Tongue (tissue), 2 donors: Measurements from ENCODE around the gene LANCL3. TPM values are rescaled to one million over a fixed set of nuclear protein-coding genes. Genes with fewer than 3 reads are reported as not detected.

ENCODE experiments used
- DNase-seq: peaks from one replicate; pipeline ENCODE4 v3.0.0-alpha.2; 2015
- total RNA-seq: library from RNA; depleted of rRNA; stranded (reverse); fragments of >200 nt; gene quantifications from one replicate; pipeline ENCODE4 v1.2.3, GENCODE V29; 2014

The LANCL3 gene
- total RNA-seq, 1 donor from 2014 or later = 0.51 TPM

DNA sequence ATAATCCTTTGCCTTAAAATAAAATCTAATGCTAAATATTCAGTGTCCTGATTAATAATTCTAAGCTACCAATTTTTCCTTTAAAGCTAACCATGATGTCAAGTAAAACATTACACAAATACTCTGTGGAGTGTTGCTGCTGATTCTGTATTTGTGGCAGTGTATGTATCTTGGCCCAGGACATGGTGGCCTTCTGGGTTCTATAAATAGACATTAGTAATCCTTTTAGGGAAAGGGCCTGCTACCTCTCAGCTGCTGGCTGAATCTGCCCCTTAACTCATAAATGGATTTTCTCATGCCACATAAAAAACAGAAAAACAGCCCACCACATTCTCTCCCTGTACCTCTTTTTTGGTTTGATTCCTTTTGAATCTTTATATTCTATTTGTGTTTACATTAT is 113.0 kb downstream of the LANCL3 start:
- peak; percentile 31 for DNase-seq

DNA sequence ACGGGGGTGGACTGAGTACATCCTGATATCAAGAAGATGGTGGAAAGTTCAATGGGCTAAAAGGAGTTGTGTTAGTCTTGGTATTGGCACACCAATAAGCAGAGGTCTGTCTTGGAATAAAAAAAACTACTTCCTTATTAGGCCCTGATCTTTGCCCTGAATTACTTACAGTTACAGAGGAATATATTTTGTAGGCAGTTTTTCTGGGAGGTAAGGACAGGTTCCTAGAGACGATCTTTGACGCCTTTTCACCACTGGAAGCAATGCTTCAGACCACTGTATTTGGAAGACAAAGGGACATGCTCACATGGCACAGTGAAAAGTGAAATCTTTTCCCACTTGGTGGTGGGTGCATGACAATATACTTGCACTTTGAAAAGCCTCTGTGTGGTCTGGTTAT is 113.5 kb downstream of the LANCL3 start:
- no peak for DNase-seq

DNA sequence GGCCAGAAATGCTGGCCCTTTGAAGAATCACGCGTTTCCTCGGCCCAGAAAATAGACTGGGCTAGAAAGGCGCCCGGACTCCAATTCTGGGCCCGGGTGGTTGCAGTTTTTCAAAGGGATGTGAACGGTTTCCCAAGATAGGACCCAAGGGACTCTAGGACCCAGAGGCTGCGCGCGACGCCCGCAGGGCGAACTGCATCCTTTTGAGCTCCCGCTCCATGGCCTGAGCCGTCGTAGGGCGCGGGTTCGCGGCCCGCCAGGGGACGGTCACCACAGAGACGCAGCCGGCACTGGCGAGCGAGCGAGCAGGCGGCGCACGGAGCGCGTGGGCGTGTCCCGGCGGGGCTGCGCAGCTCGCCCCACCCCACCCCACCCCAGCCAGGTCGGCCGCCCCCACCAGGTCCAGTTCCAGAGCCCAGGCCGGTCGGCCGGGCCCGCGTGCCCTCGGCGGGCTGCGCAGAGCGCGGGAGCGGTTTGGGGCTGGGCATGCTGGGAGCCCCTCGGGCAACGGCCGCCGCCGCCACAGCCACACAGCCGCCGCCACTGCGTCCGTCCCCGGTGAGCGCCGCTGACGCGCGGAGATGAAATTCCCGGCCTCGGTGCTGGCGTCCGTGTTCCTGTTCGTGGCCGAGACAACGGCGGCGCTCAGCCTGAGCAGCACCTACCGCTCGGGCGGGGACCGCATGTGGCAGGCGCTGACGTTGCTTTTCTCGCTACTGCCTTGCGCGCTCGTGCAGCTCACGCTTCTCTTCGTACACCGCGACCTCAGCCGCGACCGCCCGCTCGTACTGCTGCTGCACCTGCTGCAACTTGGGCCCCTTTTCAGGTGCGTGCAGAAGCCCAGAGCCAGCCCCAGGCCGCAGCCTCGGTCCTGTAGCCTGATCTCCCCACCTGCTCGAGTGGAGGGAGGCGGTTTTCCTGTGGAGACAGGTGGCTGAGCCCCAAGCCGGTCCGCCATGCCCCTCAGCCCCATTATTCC is 114.2 kb downstream of the LANCL3 start, which contains the start of gene XK:
TSS of gene XK (plus strand) at position 411 of the 979 bp plus-strand sequence. CDS start at position 582, 171 bp downstream.
- DNase-seq = peak; percentile 31

DNA sequence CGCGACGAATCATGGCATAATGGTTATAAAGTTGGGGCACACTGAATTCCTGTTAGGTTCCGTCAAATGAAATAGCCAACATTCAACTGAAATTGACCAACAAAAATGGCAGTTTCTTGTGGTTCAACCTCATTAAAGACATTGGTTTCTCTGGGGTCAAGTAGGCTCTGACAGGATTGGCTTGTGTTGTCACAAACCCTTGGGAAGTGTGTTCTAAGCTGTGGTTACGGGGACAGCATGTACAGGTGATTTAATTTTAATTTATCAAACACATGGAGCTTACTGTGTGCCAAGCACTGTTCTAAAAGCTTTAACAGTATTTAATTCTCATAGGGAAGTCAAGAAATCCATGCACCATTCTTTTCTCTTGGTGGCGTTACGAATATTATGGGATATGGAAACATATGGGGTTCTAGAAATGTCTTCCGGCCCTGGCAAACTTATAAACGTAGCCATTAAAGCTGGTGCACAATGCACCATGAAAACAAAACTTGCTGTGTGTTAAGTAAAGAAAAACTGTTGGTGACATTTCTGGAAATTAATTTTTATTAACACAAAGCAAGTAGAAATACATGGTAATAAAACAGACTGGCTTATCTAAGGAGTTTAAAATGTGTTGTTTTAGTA is 115.0 kb downstream of the LANCL3 start:
- no peak for DNase-seq

DNA sequence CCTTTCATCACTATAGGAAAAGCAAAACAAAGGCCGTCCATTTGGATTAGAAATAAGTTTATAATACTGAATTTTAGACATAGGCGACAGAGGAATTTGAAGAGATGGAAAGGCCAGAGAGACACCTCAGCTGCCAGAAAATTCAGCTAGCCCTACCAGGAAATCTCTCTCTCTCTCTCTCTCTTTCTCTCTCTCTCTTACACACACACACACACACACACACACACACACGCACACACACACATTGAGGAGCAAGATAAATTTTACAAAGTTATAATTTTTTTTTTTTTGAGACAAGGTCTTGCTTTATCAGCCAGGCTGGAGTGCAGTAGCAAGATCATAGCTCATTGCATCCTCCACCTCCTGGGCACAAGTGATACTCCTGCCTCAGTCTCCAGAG is 115.5 kb downstream of the LANCL3 start:
- no peak for DNase-seq

DNA sequence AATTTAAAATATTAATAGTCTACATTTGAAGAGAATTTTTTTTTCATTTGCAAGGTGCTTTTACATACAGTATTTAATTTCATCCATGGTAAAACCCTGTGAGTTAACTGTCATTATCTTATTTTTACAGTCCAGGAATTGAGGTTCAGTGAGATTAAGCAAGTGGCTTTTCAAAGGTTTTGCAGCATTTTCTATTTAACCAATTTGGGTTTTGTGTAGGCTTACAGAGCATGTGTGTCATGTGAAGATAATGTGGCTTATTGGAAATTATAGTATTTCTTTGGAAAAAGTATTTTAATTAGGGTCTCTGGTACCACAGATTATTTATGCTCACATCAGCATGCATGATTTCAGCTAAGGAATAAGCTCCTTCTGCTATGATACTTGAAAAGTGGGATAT is 118.7 kb downstream of the LANCL3 start:
- DNase-seq = no peak

DNA sequence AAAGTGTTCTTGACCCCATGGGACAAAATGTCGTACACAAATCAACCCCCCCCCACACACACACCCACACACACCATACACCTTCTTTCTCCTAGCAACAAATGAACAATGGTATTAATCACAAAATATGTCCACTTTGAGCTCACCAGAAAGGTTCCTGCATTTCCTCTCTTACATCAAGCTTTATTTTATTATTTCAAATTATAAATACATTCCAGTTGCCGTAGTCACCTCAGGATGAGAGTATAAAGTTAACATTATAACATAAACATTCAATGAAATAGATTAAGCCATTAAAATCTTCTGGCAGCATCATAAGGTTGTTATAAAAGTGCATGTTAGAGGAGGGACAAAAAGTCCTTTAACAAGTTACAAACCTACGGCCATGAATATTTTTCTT is 121.5 kb downstream of the LANCL3 start:
- no peak for DNase-seq

DNA sequence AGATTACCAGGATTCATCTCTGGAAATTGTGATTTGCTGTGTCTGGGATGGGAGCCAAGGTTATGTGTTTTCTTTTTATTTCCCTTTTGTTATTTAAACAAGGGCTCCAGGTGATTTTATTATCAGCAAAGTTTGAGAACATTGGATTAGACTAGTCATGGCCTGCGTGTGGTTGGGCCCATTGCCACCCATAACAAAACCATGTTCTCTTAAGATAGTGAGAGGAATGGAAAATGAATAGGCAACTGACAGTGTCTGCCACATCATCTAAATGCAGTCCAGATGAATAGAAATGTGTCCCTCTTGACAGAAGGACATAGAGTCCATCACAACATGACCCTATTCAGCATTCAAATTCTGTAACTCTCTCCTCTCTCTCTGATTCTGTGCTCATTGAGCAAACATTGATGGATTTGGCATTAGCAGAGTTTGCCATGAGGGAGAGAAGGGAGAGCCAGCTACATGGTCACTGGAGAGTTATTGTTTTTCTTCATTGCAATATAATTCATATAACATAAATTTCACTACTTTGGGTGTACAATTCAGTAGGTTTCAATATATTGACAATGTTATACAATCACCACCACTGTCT is 125.8 kb downstream of the LANCL3 start:
- DNase-seq = no peak

DNA sequence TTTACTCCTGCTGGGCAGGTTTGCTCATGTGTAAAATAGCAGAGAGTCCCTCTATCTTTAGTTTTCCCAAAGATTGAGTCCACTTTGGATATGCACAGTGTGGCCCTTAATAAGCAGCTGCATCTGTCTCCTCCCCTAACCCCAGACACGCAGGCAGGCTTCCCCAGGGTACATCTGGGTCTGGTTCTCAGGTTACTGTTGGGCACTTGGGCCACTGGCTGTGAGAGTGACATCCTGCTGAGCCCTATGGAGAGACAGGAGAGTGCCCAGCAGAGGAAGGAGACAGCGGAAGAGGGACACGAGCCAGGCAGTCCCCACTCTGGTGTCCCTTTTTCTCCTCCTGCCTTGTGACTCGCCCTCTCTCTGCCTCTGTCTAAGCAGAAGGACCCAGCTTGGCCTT is 130.1 kb downstream of the LANCL3 start:
- peak; percentile 25 for DNase-seq

DNA sequence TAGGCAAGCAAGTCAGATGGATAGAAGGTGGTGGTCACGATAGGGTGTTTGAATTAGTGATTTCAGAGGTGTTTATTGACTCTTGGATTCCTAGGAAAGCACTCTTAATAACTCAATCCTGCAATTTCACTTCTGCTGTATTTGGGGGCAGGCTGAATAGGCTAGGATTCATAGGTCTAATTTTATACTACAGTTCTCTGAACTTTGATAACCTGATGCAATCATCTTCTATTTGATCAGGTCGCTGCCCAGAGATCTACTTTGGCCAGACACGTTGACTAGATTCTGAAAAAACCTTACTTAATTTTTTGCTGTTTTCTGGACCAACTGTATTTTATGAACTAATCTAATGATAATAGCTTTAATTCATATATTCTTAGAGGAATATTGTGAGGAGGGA is 140.5 kb downstream of the LANCL3 start:
- DNase-seq = no peak

DNA sequence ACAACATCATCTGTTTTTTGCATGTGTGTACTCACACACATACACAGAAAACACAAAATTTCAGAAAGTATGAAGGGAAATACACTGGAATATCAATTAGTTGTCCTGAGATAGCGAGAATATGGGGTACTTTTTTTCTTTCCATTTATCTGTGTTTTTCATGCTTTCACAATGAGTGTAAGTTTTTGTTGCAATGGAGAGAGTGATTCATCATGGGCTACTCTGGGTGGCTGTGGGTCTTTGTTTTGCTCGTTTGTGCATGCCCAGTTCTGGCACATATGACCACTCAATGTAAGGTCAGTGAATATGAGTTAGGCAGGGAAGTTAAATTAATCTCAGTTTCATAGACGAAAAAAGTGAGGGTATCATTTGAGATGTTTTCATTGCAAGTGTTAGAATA is 141.0 kb downstream of the LANCL3 start:
- no peak for DNase-seq

DNA sequence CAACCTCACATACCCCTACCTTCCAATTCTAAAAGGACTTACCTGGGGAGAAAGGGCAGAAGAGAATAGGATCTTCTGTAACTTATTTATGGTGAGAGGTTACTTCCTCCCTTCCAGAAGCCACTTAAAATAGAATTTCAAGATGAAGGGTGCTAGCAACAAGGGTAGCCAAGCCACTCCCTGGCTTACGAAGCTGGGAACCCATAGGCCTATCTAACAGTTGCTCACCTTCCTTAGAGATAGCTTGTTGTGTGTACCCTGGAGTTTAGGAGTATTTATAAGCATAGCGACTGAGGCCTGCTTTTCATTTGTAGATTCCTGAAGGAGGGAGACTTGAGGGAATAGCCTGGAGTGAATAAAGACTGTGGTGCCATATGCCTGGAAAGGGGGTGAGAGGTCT is 143.0 kb downstream of the LANCL3 start:
- DNase-seq = no peak

DNA sequence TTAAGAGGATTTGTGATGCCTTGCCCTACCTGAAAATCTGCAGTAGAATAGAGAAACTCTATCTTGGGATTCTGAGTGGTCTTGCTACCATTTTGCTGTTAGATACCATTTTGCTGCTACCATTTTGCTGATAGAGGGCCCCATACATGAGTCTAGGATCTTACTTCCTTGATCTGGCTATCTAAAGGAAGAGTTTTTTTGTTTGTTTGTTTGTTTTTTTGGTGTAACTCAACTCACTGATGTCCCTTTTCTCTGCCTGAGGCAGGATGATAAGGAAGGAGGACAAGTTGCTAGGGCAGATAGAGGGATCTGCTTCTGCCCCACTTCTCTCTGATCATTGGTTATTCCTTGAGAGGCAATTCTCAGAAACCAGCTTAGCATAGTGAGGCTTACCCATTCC is 145.1 kb downstream of the LANCL3 start:
- DNase-seq = no peak

DNA sequence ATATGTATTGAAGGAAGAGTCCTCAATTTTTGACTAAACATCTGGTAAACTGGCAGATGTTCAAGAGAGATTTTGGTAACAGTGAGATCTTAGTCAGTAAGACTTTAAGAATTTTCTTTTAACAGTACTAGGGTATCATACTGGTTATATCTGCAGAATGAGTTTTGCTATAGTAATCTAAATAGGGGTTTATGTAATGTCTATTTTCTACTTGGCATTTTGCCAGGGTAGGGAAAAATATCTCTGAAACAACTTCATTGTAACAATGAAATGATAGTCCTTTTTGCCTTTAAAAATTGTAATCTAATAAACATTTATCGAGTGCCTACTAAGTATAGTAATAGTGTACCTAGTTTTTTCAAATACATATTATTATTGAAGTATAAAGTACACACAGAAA is 146.2 kb downstream of the LANCL3 start:
- no peak for DNase-seq

DNA sequence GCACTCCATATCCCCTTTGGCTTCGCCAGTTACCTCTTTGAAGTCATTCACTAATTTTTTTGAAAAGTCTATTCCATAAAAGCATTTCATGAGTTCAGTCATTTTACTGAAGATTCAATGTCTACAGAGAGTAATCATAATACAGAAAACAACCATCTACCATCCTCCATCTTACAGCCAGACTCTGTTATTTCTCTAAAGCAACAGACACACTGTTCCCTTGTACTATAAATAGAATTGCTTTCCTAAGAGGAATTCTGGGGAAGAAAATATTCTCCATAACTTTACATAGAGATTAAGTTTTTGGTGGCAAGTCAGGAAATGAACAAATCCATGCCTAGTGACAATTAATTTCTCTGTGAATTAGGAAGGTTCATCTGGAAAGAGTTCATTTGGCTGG is 151.1 kb downstream of the LANCL3 start:
- no peak for DNase-seq

DNA sequence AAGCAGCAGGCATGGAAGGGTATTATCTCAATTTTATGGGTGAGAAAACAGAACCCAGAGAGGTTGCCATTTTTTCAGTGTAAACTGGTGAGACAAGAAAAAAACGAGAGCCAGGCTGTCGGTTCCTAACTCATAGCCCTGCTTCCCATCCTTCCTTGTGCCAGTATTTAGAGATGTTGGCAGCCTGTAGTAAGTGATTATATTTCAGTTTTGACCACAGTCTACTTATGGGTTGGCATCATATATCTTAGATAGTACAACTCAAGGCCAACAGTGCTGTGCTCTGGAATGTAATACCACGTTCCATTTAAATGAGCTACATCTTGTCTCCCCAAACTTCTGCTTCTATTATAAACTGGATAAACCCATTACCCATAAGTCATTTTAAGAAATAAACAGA is 154.9 kb downstream of the LANCL3 start:
- no peak for DNase-seq

Other genes starting within 250 kb of the LANCL3 start
- 16.0 TPM for gene PRRG1, start 222.3 kb upstream of the LANCL3 start, total RNA-seq
- gene XK, start 114.1 kb downstream of the LANCL3 start, total RNA-seq = 14.3 TPM
- 9.3 TPM for gene CYBB, start 208.4 kb downstream of the LANCL3 start, total RNA-seq